BLaER1 treated with 17β-estradiol and CSF1 and Interleukin-3, amounts not matched to agents 10 nM and 100 nM (cell line): Measurements from ENCODE around the gene PPP1R17.

Experiments used
- H3K27ac ChIP-seq, 11 experiments: shearing (Covaris generic); formaldehyde crosslinking; 2 replicates each; pipeline ENCODE4 v1.8.1; 2022
- H3K27me3 ChIP-seq, 11 experiments: shearing (Covaris generic); formaldehyde crosslinking; 2 replicates each; pipeline ENCODE4 v1.8.1; 2022
- H3K36me3 ChIP-seq, 11 experiments: shearing (Covaris generic); formaldehyde crosslinking; 2 replicates each; pipeline ENCODE4 v1.8.1; 2022
- H3K4me1 ChIP-seq, 10 experiments: shearing (Covaris generic); formaldehyde crosslinking; 2 replicates each; pipeline ENCODE4 v1.8.1; 2022
- H3K4me2 ChIP-seq, 11 experiments: shearing (Covaris generic); formaldehyde crosslinking; 2 replicates each; pipeline ENCODE4 v1.8.1; 2022
- H3K4me3 ChIP-seq, 10 experiments: shearing (Covaris generic); formaldehyde crosslinking; 2 replicates each; pipeline ENCODE4 v1.8.1; 2022
- H3K9ac ChIP-seq, 11 experiments: shearing (Covaris generic); formaldehyde crosslinking; 2 replicates each; pipeline ENCODE4 v1.8.1; 2022
- H3K9me3 ChIP-seq, 11 experiments: shearing (Covaris generic); formaldehyde crosslinking; replicated peaks in 1 of 11; 2 replicates each; pipeline ENCODE4 v1.8.1; 2022
- H4K20me1 ChIP-seq, 11 experiments: shearing (Covaris generic); formaldehyde crosslinking; 2 replicates each; pipeline ENCODE4 v1.8.1; 2022
- Cebpa-rat ChIP-seq, 11 experiments: shearing (Covaris generic); IDR thresholded peaks; 2 replicates each; pipeline ENCODE4 v1.8.1; 2022

PPP1R17 gene

GRCh38 chr7:31663072-31663471 is 23.9 kb upstream of the PPP1R17 start:
- H3K27ac ChIP-seq: no peak overlapping the region
- peaks cover 4 to 34% (median 21%) of the 10 kb centered on the region in 10 experiments; a peak in 17 of 20 replicates for H3K4me1 ChIP-seq

GRCh38 chr7:31664890-31665289 is 22.1 kb upstream of the PPP1R17 start:
- peak in 8 of 11 experiments; percentile 40 to 84 (median 68); a peak in 13 of 22 replicates for TF ChIP-seq Cebpa-rat (IDR thresholded peaks at IDR 0.05)
- Histone ChIP-seq H3K9me3 (peaks cover 0 to 21% (median under 1%) of the 10 kb centered on the region in 11 experiments; a peak in 8 of 22 replicates), H3K27ac (peak overlapping the region in 8 of 11 experiments; percentile 28 to 65 (median 43); a peak in 14 of 22 replicates), H3K27me3 (no peaks in the 10 kb centered on the region), H3K9ac (no peak overlapping the region), H4K20me1 (no peaks in the 10 kb centered on the region), H3K4me1 (peaks cover 4 to 52% (median 21%) of the 10 kb centered on the region in 10 experiments; a peak in 17 of 20 replicates), H3K4me2 (peak overlapping the region in 10 of 11 experiments; percentile 25 to 74 (median 70); a peak in 20 of 22 replicates), H3K4me3 (0 out of 20 replicates have a peak overlapping the region, but pooled peaks of 1 of the 10 experiments have one; percentile 13), H3K36me3 (no peaks in the 10 kb centered on the region)

More at GRCh38 chr7:31663072-31663471, 23.9 kb upstream of the PPP1R17 start:
- 0 out of 22 replicates have a peak overlapping the region, but pooled peaks of 1 of the 11 experiments have one; percentile 4 for H3K4me2 ChIP-seq
- no peak overlapping the region for H3K4me3 ChIP-seq
- TF ChIP-seq Cebpa-rat (IDR thresholded peaks at IDR 0.05): no peak
- no peaks in the 10 kb centered on the region for H4K20me1 ChIP-seq
- H3K9ac ChIP-seq: no peak overlapping the region
- H3K36me3 ChIP-seq: no peaks in the 10 kb centered on the region
- H3K27me3 ChIP-seq: no peaks in the 10 kb centered on the region
- peaks cover 0 to 29% (median 3%) of the 10 kb centered on the region in 11 experiments; a peak in 8 of 22 replicates for H3K9me3 ChIP-seq

DNA sequence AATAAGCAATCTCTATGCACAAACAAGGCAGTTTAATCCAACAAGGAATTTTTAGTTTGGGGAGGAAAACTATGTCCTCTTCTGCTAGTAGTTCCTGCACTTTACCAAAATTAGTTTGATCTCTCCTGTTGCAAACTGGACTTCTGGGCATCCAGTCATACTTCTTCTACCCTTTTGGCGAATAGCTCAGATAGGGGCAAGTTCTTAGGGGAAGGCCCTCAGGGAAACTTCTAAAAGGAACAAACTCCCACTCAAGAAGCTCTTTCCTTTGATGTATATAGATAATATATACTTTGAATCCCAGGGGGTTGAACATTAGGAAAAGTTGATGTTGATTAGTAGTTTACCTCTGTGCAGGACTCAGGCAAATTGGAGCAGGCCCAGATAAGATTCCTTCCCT is 21.5 kb upstream of the PPP1R17 start:
- peaks cover 4 to 55% (median 21%) of the 10 kb centered on the region in 10 experiments; a peak in 17 of 20 replicates for H3K4me1 ChIP-seq
- H3K4me2 ChIP-seq: peak overlapping the region in 8 of 11 experiments; percentile 55 to 74 (median 70); a peak in 16 of 22 replicates
- no peak for TF ChIP-seq Cebpa-rat (IDR thresholded peaks at IDR 0.05)
- H3K27me3 ChIP-seq: no peaks in the 10 kb centered on the region
- no peak overlapping the region for H3K9ac ChIP-seq
- H3K9me3 ChIP-seq: peaks cover 0 to 22% (median 0%) of the 10 kb centered on the region in 11 experiments; a peak in 8 of 22 replicates
- peak overlapping the region in 9 of 11 experiments; percentile 16 to 65 (median 39); a peak in 13 of 22 replicates for H3K27ac ChIP-seq
- H3K36me3 ChIP-seq: no peaks in the 10 kb centered on the region
- H3K4me3 ChIP-seq: no peak overlapping the region
- H4K20me1 ChIP-seq: no peaks in the 10 kb centered on the region

- peaks cover 0 to 13% (median 5%) of the 10 kb centered on the region in 11 experiments; a peak in 4 of 22 replicates for H3K9me3 ChIP-seq
- no peak overlapping the region for H3K27ac ChIP-seq
- H3K4me2 ChIP-seq: peak overlapping the region in 4 of 11 experiments; percentile 4 to 64 (median 38); a peak in 7 of 22 replicates
- no peak for TF ChIP-seq Cebpa-rat (IDR thresholded peaks at IDR 0.05)
- no peak overlapping the region for H3K4me3 ChIP-seq
- peaks cover 4 to 48% (median 16%) of the 10 kb centered on the region in 10 experiments; a peak in 17 of 20 replicates for H3K4me1 ChIP-seq
- no peaks in the 10 kb centered on the region for H4K20me1 ChIP-seq
- no peak overlapping the region for H3K9ac ChIP-seq
- no peaks in the 10 kb centered on the region for H3K27me3 ChIP-seq
- no peaks in the 10 kb centered on the region for H3K36me3 ChIP-seq
These were observed 17.6 kb upstream of the PPP1R17 start for GRCh38 chr7:31669461-31669860.

DNA sequence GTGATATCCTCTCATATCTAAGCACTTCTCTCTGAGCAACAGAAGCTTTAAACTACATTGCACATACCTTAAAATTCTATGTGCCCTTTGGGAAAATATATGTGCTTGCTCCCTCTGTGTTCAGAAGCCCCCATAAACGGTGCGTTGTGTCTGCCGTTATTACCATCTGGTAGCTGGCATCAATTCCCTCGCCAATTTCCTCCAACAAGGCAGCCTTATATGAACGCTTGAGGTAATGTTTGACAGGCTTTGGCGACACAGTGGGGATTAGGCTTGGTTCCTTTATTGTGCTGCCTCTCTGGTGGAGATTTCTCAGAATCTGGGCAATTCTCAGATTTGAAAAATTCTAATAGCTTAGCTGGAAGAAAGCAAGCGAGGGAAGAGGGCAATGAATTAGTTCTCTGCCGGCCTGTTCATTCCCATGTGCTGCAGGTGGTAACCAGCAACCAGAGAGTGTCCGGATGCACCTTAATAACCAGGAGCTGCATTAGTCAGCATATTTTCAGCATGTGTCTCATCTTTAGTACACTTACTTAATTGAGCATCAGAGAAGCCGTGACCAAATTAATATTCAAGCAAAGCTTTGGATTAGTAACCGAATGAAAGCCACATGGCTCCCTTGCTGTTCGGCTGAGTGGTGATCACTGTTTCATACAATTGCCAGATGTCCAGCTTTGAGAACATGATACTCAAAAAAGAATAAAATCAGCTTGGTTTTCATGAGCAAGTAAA is 7.3 kb upstream of the PPP1R17 start:
- no peaks in the 10 kb centered on the region for H3K9me3 ChIP-seq
- no peak overlapping the region for H3K4me3 ChIP-seq
- no peak overlapping the region for H3K27ac ChIP-seq
- H3K4me2 ChIP-seq: no peak overlapping the region
- no peak overlapping the region for H3K9ac ChIP-seq
- no peaks in the 10 kb centered on the region for H3K36me3 ChIP-seq
- H3K27me3 ChIP-seq: no peaks in the 10 kb centered on the region
- no peaks in the 10 kb centered on the region for H3K4me1 ChIP-seq
- TF ChIP-seq Cebpa-rat (IDR thresholded peaks at IDR 0.05): no peak
- H4K20me1 ChIP-seq: no peaks in the 10 kb centered on the region

GRCh38 chr7:31683445-31684225 is 3.4 kb upstream of the PPP1R17 start:
- H3K27me3 ChIP-seq: no peaks in the 10 kb centered on the region
- H3K4me2 ChIP-seq: no peak overlapping the region
- no peaks in the 10 kb centered on the region for H3K9me3 ChIP-seq
- no peak for TF ChIP-seq Cebpa-rat (IDR thresholded peaks at IDR 0.05)
- no peak overlapping the region for H3K4me3 ChIP-seq
- H4K20me1 ChIP-seq: no peaks in the 10 kb centered on the region
- no peak overlapping the region for H3K9ac ChIP-seq
- peaks cover 0 to 26% (median 12%) of the 10 kb centered on the region in 10 experiments; a peak in 12 of 20 replicates for H3K4me1 ChIP-seq
- no peaks in the 10 kb centered on the region for H3K36me3 ChIP-seq
- no peak overlapping the region for H3K27ac ChIP-seq

GRCh38 chr7:31688372-31688771 is 1.4 kb downstream of the PPP1R17 start:
- Histone ChIP-seq H3K27ac (peak overlapping the region in 6 of 11 experiments; percentile 14 to 79 (median 50); a peak in 11 of 22 replicates), H3K27me3 (no peaks in the 10 kb centered on the region), H4K20me1 (no peaks in the 10 kb centered on the region), H3K9me3 (no peaks in the 10 kb centered on the region), H3K4me2 (peak overlapping the region in 8 of 11 experiments; percentile 21 to 81 (median 70); a peak in 14 of 22 replicates), H3K36me3 (no peaks in the 10 kb centered on the region), H3K9ac (peak overlapping the region in 3 of 11 experiments; percentile 1 to 59 (median 55); a peak in 4 of 22 replicates), H3K4me3 (peak overlapping the region in 2 of 10 experiments; percentile 0 to 27; a peak in 2 of 20 replicates), H3K4me1 (peaks cover 0 to 45% (median 22%) of the 10 kb centered on the region in 10 experiments; a peak in 12 of 20 replicates)
- peak in 4 of 11 experiments; percentile 23 to 79 (median 64); a peak in 4 of 22 replicates for TF ChIP-seq Cebpa-rat (IDR thresholded peaks at IDR 0.05)

DNA sequence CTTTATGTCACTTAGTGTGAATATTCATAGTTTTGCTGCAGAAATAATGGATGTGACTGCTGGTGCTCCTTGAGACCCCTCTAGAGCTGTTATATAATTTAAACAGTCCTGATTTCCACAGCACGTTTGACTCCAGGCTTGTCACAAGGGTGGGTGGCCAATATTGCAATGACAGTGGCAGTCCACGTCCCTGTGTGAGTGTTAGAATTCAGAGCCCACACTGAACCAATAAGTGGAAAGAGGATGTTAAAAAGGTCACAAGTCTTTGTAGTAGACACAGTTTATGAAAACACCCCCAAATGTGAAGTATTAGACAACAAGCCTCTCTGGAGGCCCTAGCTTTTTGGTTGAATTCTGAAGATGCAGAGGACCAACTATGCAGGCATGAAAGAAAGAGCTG is 2.0 kb downstream of the PPP1R17 start:
- no peaks in the 10 kb centered on the region for H3K36me3 ChIP-seq
- peak overlapping the region in 5 of 11 experiments; percentile 6 to 79 (median 49); a peak in 9 of 22 replicates for H3K27ac ChIP-seq
- H3K4me3 ChIP-seq: no peak overlapping the region
- no peaks in the 10 kb centered on the region for H3K27me3 ChIP-seq
- H3K4me2 ChIP-seq: peak overlapping the region in 9 of 11 experiments; percentile 18 to 81 (median 70); a peak in 14 of 22 replicates
- no peak for TF ChIP-seq Cebpa-rat (IDR thresholded peaks at IDR 0.05)
- H4K20me1 ChIP-seq: no peaks in the 10 kb centered on the region
- peaks cover 0 to 45% (median 22%) of the 10 kb centered on the region in 10 experiments; a peak in 12 of 20 replicates for H3K4me1 ChIP-seq
- H3K9me3 ChIP-seq: no peaks in the 10 kb centered on the region
- H3K9ac ChIP-seq: peak overlapping the region in 1 of 11 experiments; percentile 47; a peak in 2 of 22 replicates
